ENCODE results near the gene NT5C3A.
"Not testable (repeated sequence)": the region's sequence is repeated elsewhere in the genome, so short reads cannot be mapped to it uniquely, and the experiment has no call there.

NT5C3A gene

DNA sequence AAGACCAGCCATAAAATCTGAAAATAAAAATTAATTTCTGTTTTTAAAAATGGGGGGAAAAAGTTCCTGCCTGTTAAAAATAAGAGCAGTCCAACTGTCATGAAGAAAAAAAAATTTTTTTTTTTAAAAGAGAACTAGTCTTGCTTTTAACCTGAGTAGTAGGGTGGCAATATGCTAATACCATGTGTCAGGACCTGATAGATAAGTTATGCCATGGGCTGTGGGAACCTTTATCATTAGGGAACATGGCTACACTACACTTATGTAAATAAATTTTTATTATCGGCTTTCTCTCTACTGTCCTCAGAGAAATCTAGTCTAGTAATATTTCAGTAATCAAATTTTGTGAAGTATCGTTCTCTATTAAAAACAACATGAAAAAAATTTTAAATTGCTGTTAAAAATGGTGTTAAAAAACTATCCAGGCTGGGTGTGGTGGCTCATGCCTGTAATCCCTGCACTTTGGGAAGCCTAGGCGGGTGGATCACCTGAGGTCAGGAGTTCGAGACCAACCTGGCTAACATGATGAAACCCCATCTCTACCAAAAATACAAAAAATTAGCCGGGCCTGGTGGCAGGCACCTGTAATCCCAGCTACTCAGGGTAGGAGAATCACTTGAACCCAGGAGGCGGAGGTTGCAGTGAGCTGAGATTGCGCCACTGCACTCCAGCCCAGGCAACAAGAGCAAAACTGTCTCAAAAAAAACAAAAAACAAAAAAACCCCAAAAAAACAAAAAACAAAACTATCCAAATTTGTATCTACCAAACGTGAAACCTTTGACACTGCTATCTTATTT, 20.7 kb downstream of the NT5C3A start:
- DNase-seq (ENCODE audit: low read depth): no peak

DNA sequence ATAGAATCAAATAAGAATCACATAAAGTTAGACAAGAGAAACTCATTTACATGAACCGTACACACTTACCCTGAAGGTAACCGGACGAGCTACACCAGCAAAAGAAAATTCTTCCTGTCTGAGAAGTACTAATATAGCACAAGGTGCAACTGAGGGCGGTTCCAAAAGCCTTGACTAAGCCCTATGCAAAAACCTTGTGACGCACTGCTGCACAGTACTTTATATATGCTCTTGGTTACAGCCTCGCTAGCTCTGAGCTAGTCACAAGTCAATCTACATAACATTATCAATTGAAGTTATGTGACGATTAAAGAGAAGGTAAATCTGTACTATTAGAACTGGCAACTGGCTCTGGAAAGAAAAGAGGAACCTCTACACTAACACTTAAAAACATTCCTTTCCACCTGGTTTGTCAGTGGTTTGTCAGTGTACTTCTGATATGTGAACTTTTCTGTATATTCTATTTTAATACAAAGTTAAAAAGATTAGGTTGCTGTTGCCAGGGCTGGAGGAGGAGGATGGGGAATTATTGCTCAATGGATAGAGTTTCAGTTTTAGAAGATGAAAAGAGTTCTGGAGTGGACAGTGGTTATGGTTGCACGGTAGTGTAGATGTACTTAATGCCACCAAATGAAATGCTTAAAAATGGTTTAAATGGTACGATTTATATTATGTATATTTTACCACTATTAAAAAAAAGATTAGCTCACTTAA, 21.6 kb downstream of the NT5C3A start:
- no peak for DNase-seq (ENCODE audit: low read depth)

DNA sequence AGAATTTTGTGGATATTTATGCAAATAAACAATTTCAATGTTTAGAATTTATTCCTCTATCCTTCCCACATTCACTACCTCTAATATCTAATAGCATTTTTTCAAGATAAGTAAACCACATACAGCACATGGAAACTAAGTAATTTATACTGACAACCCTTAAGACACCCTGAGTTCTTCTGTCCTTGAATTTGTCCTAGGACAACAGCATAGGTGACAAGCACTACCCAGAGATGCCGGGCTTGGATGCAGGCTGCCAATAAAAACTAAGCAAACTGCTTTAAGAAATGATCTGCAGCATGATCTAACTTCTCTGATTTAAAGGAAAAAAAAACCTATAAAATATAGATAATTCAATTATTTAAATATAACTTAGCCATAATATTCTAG, 22.7 kb downstream of the NT5C3A start:
- no peak for DNase-seq (ENCODE audit: low read depth)

DNA sequence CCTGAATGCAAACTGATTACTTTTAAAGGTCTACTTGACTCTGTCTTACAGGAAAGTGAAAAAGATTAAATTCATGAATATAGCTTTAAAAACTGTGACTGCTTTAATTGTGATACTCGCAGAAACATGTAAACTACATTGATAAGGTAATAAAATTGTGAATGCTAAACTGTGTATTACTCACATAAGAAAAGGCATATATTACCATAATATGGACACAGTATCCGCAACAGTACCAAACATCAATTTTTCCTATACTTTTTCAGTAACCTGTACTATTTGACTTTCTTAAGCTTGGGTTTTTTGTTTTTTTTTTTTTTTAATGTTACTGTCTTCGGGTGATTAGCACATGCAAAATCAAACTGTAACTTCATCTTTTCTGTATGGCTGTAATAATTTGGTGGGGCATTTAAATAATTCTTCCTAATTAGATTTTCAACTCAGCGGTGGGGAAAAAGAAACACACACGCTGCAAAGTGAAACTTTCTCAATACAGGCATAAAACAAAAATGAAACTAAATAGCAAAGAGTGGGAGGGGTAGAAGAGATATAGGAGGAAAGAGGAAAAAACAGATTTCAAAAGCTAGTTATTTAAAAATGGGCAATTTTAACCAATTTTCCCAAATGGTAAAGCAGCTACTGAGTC, 23.2 kb downstream of the NT5C3A start:
- peak; percentile 46 for DNase-seq (ENCODE audit: low read depth)

DNA sequence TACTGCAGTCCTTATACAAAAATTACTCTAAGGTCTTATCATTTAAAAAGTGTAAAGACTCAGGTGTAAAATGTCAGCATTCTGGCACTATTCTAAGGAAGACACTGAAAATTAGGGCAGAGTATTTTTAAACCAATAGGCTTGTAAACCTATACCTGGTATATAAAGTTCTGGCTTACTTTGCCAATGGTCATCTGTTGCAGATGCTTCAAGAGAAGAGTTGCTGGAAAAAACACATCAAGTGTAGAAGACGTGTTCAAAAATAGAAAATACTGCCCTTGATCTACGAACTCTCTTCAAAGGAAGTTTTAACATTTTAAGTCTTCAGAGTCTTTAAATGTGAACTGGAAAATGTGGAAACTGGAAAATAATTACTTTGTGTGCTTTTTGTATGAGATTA, 23.9 kb downstream of the NT5C3A start:
- DNase-seq (ENCODE audit: low read depth): no peak

DNA sequence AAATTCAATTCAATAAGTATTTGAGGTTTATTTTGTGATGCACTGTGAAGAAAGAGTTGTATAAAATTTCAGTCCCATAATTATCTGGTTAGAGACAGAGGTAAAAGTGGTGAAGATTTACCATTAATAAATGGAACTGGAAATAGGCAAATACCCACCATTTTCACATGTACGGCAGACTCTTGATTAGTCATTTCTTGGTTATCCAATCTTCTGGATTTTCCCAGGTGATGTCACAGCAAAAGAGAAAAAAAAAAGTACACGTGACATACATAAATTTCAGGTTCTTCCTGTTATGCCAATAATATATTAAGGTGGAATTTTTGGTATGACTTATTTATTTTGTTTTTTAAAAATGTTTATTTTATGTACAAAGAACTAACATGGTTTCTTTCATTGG, 26.8 kb downstream of the NT5C3A start:
- no peak for DNase-seq (ENCODE audit: low read depth)

DNA sequence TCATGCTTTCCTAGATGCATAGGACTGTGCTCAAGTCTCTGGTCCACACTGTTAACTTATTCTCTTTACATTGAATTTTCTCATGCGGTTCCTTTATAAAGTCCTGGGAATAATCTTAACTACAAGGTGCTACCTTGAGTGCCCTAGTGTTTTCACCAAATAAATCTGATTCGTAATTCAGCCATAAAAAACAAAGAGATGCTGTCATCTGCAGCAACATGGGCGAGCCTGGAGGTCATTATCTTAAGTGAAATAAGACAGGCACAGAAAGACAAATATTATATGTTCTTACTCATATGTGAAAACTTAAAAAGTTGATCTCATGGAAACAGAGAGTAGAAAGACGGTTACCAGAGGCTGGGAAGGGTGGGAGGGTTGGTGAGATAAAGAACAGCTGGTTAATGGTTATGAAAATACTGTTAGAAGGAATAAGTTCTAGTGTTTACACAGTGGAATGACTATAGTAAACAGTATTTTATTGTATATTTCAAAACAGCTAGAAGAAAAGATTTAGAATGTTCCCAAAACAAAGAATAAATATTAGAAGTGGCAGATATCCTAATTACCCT, 38.3 kb downstream of the NT5C3A start:
- DNase-seq (ENCODE audit: low read depth): no peak

DNA sequence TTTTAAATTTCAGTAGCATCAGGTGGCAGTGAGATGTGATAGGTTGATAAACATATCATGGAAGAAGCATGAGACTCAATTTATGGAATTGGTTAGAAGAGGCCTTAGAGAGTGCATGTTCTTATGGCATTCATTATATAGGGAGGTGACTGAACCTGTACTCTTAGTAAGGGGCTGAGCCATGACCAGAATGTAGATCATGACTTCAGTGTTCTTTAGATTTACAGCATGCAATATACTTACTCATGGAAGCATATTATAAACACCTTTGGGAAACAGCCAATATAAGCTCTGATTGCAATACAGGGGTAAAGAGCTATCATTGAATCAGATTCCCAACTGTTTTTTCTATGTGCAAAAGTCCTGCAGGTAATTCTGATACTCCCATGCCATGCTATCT, 50.2 kb downstream of the NT5C3A start:
- no peak for DNase-seq (ENCODE audit: low read depth)

DNA sequence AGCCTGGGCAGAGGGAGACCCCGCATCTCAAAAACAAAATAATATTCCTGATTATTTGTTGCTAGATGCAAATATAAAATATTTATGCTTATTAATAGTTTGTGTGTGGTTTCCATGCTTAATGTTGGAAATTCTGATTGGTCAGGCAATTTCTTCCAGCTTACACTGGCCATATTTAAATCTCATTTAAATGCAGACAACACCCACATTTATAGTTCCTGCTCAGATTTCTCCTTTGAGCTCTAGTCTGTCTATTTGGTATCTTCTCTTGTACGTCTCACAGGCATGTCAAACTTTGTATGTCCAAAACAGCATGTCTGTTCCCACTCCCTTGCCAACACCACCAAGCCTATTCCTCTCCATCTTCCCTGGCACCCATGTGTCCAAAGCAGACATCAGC, 52.8 kb downstream of the NT5C3A start:
- DNase-seq (ENCODE audit: low read depth): no peak

DNA sequence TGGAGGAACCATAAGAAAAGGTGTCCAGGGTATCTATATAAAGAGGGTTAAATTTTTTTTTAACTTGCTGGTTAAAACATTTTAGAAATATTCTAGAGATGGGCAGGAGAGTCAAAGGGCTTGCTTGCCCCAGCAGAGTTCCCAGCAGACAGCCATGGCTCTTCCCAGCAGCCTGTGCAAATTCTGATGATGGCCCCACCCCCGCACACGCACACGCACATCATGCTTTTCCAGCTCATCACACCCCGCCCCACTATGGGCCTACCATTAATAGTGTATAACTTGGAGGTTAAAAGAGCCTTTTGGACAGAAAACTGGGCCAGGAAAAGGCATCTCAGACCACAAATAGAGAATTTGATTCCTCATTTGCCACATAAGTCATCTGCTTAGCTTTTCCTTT, 56.9 kb downstream of the NT5C3A start:
- not testable (repeated sequence) for DNase-seq (ENCODE audit: low read depth)

DNA sequence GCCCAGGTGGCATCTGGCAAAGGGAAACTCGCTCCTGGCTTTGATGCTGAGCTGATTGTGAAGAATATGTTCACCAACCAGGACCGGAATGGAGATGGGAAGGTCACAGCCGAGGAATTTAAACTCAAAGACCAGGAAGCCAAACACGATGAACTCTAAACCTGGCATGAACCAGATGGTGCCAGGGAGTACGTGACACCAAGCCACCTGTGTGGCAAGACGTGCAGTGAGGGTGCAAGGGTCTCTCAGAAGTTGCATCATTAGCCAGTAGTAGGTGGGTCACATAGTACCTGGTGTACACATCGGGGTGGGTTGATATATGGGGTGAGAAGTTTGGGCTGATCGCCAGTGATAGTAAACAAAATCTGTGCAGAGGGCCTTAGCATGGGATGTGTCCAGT, 57.4 kb downstream of the NT5C3A start:
- not testable (repeated sequence) for DNase-seq (ENCODE audit: low read depth)

DNA sequence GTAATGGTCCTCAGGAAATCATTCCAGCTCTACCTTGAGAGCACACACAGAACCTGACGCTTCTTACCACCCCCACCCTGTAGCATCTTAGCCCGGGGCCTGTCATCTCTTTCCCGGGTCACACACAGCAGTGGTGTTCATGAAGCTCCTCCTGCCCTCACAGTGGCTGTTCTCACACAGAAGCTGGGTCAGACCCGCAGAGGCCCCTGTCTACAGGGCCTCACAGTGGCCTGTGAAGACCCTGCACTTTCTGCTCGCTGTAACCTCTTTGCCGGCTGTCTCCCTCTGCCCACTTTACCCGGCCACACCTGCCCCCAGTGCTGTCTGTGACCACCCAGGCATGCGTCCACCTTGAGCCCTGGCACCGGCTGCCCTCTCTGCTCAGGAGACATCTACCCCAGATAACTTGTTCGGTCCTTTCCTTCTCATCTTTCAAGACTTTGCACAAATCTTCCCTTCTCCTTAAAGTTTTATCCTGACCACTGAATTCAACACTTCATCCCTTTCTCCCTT, 58.4 kb downstream of the NT5C3A start:
- not testable (repeated sequence) for DNase-seq (ENCODE audit: low read depth)

DNA sequence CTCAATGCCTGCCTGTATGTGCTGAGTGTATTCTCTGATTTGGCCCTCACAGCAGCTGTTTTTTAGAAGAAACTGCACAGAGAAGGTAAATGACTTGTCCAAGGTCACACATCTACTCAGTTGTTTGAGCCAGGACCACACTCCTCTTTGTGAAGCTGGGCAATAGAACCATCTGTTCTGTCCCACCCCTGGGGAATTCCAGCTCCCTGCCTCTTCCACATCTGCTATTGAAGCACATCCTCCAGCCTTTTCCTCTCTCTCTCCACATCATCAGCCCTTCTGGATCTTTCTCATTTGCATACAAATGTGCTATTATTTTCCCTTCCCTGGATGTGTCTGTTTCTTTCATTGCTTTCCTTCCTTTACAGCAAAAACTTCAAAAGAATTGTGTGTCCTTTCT, 59.5 kb downstream of the NT5C3A start:
- DNase-seq (ENCODE audit: low read depth): not testable (repeated sequence)

DNA sequence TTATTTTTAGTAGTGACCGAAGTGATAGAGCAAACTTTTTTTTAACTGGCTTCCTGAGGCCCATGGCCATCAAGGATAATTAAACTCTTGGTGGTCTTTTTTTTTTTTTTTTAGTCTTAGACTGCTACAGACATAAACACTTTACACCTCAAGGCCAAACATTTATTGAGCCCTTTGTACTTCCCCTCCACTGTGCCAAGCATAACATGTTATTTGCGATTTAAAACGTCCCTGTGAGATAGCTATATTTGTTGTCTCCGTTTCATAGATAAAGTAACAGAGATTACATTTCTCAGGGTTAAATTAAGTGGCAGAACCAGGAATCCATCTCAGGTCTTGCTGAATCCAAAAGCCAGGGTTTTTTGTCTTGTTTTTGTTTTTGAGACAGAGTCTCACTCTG, 63.2 kb downstream of the NT5C3A start:
- DNase-seq (ENCODE audit: low read depth): not testable (repeated sequence)

DNA sequence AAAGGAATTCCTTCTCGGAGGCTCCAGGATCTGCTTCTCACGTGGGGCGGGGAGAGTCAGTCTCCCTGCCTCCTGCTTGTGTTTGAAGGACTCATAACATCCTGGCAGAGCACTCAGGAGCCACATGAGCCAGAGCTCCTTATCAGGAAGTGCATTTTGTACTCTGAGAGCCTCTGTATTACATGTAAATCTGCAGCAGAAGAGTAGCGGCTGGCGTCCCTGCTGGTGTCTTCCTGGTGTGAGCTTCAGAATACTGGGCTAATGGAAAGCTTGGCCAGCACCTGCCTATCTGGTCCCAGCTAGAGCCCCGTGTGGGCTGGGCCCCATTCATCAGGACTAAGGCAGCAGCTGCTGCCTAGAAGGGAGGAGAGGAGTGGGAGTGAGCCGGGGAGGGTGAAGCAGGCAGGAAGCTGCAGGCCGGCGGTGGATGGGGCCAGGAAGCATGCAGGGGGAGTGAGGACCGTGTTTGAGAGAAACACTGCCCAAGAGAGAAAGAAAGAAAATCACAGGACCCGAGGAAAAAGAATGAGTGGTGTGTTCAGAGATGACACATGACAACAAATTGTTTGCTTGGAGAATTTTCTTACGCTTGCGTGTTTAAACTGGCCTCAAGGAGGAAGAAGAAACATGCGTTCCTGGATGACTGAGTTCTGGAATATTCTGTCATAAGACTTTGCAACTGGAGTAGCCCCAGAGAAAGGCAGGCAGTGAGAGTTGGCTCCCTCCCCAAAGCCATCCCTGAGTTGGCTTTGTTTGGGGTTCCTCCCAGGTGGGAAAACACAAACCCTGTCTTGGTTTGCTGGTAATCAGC, 64.0 kb downstream of the NT5C3A start:
- peak; percentile 93 for DNase-seq (ENCODE audit: low read depth)

DNA sequence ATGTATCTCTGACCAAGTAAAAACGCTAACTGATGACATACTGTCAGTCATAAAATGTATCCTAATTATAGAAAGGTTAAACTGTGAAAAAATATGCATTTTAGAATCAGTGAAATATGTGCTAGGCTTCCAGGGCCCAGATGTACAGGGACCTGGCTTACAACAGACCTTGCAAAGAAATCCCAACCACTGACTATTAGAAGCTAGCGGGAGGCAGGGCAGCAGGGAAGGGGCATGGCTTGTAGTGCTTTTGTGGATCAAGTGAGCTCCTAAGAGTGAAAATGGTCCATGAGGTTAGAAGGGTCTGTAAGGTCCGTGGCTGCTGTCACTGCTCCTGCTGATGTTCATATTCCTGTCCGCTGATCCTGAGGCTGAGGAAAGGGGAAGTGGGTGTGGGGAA, 64.6 kb downstream of the NT5C3A start:
- peak; percentile 21 for DNase-seq (ENCODE audit: low read depth)

DNA sequence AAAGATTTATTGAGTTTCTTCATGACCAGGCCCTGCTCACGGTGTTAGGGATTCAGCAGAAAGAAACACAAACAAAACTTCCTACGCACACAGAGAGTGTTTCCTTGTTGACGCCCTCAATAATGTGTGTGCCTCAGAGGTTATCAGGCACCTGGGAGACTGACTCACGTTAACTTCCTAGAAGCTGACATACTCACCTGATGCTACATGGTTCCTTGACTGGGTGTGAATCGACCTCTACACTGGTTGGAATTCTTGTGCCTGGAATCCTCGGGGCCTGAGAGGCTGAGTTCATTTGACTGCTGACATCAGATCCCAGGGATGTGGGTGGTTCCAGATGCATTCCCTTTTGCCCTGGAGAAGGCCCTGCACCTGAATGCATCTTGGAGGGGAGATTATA, 69.8 kb downstream of the NT5C3A start:
- DNase-seq (ENCODE audit: low read depth): peak; percentile 11

DNA sequence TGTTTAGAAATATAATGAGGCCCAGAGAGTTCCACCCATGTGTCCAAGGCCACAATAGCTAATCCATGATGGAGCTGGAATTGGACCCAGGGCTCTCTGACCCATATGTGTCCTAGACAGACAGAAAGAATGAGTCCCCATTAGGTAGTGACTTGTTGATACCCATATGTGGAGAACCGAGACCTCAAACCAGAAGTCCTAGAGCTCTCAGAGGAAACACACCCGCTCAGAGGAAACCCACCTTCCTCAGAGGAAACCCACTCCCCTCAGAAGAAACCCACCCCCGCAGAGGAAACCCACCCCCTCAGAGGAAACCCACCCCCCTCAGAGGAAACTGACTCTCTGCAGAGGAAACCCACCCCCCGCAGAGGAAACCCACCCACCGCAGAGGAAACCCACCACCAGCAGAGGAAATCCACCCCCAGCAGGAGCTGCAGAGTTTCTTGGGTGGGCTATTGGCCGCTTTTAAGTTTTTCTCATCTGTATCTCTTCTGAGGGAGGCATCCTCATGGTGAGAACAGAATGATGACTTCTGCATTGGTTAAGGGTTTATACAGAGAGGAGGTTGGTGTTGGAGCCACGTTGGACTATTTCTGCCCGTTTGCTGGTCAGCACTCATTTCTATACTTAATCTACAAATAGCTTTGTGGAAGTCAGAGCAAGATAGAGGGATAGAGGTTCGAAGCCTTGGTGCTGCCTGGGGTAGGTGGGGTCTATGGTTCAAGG, 70.4 kb downstream of the NT5C3A start:
- DNase-seq (ENCODE audit: low read depth): not testable (repeated sequence)

DNA sequence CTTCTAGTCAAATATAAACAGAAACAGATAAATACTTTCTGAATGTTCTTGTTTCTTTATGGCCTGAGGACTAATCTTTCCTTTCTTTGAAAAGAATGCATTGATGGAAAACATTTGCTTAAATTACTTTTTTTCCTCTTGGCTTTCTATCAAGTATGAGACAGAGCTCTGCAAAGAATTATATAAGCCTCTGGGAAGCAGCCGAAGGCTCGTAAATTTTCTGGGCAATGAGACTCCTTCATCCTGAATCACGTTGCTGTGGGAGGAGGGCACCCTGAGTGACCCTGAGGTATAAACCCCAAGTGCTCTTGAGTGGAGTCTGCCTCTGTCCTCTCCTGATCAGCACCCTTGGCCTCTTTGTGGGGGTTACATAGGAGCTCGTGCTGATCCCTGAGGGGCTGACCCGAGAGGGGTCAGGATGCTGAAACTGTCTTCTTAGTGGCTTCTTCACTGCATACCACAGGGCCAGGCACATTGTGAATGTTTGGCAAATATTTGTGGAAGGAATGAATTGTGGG, 71.4 kb downstream of the NT5C3A start:
- peak; percentile 93 for DNase-seq (ENCODE audit: low read depth)

DNA sequence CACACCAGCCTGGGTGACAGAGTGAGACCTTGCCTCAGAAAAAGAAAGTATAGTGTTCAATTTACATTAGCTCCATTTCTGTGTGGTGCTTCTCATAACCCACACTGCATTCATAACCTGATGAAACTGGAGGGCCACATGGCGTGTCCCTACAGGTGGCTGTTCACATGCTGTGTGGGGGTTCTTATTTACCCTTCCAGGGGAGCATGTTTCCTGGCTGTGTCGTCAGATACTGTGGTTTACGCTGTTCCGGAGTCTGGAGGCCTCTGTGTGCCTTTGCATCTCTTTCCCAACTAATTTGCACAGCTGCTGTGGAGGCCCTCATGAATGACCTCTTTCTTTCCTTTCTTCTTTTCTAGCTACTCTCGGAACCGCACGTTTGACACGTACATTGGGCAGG, 74.4 kb downstream of the NT5C3A start:
- not testable (repeated sequence) for DNase-seq (ENCODE audit: low read depth)

DNA sequence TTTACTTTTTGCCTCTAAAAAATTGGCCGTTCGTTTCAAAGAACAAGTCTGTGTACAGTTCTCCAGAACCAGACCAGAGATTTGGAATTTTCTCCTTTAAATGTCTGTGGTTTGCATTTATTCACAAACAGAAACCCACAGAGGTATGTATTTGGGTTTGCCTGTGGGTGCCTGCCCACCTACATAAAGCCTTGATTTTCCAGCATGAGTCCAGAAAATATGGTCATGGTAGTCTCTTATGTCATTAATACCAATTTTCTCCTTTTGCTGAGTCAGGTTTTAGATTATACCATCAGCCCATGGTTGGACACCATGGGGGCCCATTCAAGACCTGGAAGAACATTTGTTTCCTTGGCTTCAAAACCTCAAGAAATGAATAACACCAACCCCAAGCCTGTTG, 82.7 kb downstream of the NT5C3A start:
- DNase-seq (ENCODE audit: low read depth): peak; percentile 11
